Neural crest cell (in vitro differentiated cells): ENCODE measurements around the gene CDH13. TPM values are rescaled to one million over a fixed set of nuclear protein-coding genes. Genes with fewer than 3 reads are reported as not detected.

Experiments
- DNase-seq: peaks from one replicate; pipeline ENCODE4 v3.0.0; 2021; ENCODE audit warnings: low read depth, mixed read lengths, low spot score
- H3K27ac Mint-ChIP-seq: one replicate; pipeline ENCODE4 v1.8.0; 2021; ENCODE audit warnings: mild to moderate bottlenecking, mixed read lengths; ENCODE audit not compliant: unreplicated experiment
- H3K27me3 Mint-ChIP-seq: 2 replicates; pipeline ENCODE4 v1.8.0; 2021; ENCODE audit warnings: low read depth, mild to moderate bottlenecking, mixed read lengths
- H3K36me3 Mint-ChIP-seq: 2 replicates; pipeline ENCODE4 v1.8.0; 2021; ENCODE audit warnings: low read depth, mild to moderate bottlenecking, mixed read lengths
- H3K4me1 Mint-ChIP-seq: 2 replicates; pipeline ENCODE4 v1.8.0; 2021; ENCODE audit warnings: mixed read lengths
- H3K4me3 Mint-ChIP-seq: one replicate; pipeline ENCODE4 v1.8.0; 2021; ENCODE audit warnings: mild to moderate bottlenecking, mixed read lengths
- H3K9me3 Mint-ChIP-seq: 2 replicates; pipeline ENCODE4 v1.8.0; 2021; ENCODE audit warnings: mixed read lengths
- CTCF ChIP-seq: fragments of 200-600 bp; sonication (generic); conservative IDR thresholded peaks from 2 replicates; pipeline ENCODE4 v1.5.0; 2021; ENCODE audit warnings: antibody characterized with exemption, mild to moderate bottlenecking
- microRNA-seq: library from miRNA; unstranded; fragments of <30 nt; microRNA quantifications from one replicate; pipeline ENCODE4, GENCODE V29; 2020
- total RNA-seq: library from RNA; stranded (reverse); gene quantifications from 2 replicates; pipeline ENCODE4 v1.2.1, GENCODE V29; 2021

The CDH13 gene
- total RNA-seq, 1 donor from 2014 or later = 1.1 TPM

DNA sequence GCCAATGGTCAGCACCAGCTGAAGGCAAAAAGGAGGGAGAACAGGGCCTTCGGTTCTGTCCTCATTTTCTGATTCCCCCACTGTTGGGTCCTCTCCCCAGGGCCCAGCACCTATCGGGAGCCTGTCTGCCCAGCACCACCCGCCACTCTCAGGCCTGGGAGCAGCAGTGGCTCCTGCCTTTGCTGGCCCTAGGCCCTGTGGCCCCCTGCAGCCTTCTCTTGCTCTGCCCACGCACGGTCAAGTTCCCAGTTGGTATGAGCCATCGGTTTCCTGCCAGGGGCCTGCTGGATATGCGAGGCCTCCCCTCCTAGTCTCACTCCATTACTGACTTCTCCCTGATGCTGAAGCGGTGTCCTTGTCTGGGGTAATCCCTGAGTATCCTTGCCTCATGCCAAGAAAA lies 1218.5 kb downstream of the CDH13 start:
- peaks cover 44% of the 10 kb centered on the region for H3K4me1 Mint-ChIP-seq
- no peak for TF ChIP-seq CTCF
- H3K36me3 Mint-ChIP-seq = no peaks in the 10 kb centered on the region
- H3K9me3 Mint-ChIP-seq = no peaks in the 10 kb centered on the region
- H3K27ac Mint-ChIP-seq = no peak overlapping the region
- H3K27me3 Mint-ChIP-seq = no peaks in the 10 kb centered on the region
- H3K4me3 Mint-ChIP-seq = no peak overlapping the region
- DNase-seq = no peak

DNA sequence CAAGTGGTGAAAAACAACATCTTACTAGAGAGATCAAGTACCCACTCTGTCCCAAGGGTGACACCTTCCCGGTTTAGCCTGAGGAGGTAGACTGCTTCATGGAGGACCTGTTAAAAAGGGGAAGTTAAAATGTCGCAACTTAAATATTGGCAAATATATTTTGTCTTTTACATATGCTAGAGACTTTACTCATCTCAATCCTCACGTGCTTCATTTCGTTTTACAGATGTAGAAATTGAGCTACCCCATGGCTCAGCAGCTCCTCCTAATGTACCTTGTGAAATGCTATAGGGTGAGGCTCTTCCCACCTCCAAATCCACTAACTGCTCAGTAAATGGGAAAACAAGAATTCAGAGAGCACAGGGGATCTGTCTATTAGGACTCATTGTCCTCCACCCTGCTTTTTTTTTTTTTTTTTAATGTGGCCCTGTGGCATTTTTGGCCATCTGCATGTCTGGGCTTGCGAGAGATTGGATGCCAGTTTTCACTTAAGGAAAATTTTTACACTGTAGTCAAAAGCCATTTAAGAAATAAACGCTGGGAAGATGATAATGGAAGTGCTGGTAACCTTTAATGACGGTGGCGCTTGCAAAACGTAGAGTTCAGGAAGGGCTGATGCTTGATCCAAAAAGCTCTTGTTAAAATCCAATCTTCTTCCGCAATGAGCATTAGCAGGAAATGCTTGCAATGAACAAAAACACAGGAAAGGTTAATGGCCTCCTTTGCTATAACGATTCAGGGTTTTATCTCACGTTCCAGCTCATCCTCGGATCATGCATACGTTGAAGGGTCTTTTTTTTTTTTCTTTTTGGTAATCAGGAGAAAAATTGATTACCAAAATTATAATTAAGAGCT lies 1220.8 kb downstream of the CDH13 start:
- Mint-ChIP-seq H3K27me3 (no peaks in the 10 kb centered on the region), H3K4me1 (peaks cover 40% of the 10 kb centered on the region), H3K36me3 (no peaks in the 10 kb centered on the region), H3K27ac (peak overlapping the region; percentile 5), H3K4me3 (no peak overlapping the region), H3K9me3 (no peaks in the 10 kb centered on the region)
- no peak for DNase-seq
- no peak for TF ChIP-seq CTCF

DNA sequence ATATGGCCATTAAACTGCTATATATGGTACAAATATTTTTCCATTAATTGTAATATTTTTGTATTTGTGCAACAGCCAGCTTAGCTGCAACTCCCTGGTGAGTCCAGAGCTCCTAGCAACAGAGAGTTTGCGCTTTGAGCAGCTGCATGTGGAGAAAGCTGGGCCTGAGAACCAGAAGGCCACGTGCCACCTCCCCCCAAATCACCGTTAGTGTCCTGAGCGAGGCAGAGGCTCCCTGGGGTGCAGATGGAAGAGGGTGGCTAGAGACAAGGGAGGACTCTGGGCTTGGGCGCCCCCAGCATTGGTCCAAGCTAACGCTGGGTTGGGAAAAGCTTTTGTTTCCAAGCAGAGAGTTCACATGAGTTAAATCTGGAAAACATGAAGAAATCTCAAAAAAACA lies 1222.7 kb downstream of the CDH13 start:
- no peaks in the 10 kb centered on the region for H3K9me3 Mint-ChIP-seq
- peaks cover 22% of the 10 kb centered on the region for H3K4me1 Mint-ChIP-seq
- no peak for TF ChIP-seq CTCF
- H3K4me3 Mint-ChIP-seq = no peak overlapping the region
- H3K27ac Mint-ChIP-seq = no peak overlapping the region
- no peak for DNase-seq
- H3K36me3 Mint-ChIP-seq = no peaks in the 10 kb centered on the region
- H3K27me3 Mint-ChIP-seq = no peaks in the 10 kb centered on the region

Small RNA genes lying within 50 kb of the gene (microRNA-seq; reads per million reads assigned to microRNA genes)
- not detected for gene MIR3182
- not detected for gene MIR8058
